Esophagus squamous epithelium (tissue), 4 donors: ENCODE measurements around the gene CDK11B.
"Not testable (repeated sequence)": the region's sequence is repeated elsewhere in the genome, so short reads cannot be mapped to it uniquely, and the experiment has no call there.

Experiments
- CTCF ChIP-seq, 6 experiments: fragments of 450-650 bp in 4 of 6; fragments of 200-600 bp in 2 of 6; sonication (generic) in 2 of 6; IDR thresholded peaks; one replicate each; pipeline ENCODE4 v1.5.1; 2016 to 2019; ENCODE audit warnings: antibody characterized with exemption in 6 of 6, mild to moderate bottlenecking in 4 of 6, moderate library complexity in 4 of 6
- POLR2A ChIP-seq, 4 donors: fragments of 450-650 bp; IDR thresholded peaks; one replicate each; pipeline ENCODE4 v1.6.1; 2017; ENCODE audit warnings: antibody characterized with exemption in 4 of 4, mild to moderate bottlenecking in 4 of 4, moderate library complexity in 3 of 4

GRCh38 chr1:1696431-1697357, 37.9 kb upstream of the CDK11B start:
- not testable (repeated sequence) for TF ChIP-seq CTCF, POLR2A (IDR thresholded peaks at IDR 0.05)
